Inferior parietal cortex (tissue), 1 donor: ENCODE results near the gene LMCD1.

ENCODE experiments used
- DNase-seq: peaks from one replicate; pipeline ENCODE4 v3.0.0-alpha.2; 2016; ENCODE audit errors: extremely low spot score

LMCD1 gene

GRCh38 chr3:8536096-8537056 lies 34.8 kb downstream of the LMCD1 start:
- no peak for DNase-seq

- no peak for DNase-seq
These were observed 35.8 kb downstream of the LMCD1 start for GRCh38 chr3:8537440-8537839.

- DNase-seq: no peak
These were observed 36.6 kb downstream of the LMCD1 start for GRCh38 chr3:8538223-8538622.

- no peak for DNase-seq
These were observed 37.3 kb downstream of the LMCD1 start for GRCh38 chr3:8538913-8539312.

GRCh38 chr3:8539419-8539818 lies 37.8 kb downstream of the LMCD1 start:
- DNase-seq: no peak

- DNase-seq: no peak
These were observed 38.8 kb downstream of the LMCD1 start for GRCh38 chr3:8540456-8540855.

GRCh38 chr3:8541486-8541885 lies 39.9 kb downstream of the LMCD1 start:
- no peak for DNase-seq

- no peak for DNase-seq
These were observed 40.8 kb downstream of the LMCD1 start for GRCh38 chr3:8542190-8543135.

GRCh38 chr3:8546609-8547008 lies 45.0 kb downstream of the LMCD1 start:
- DNase-seq: no peak

- no peak for DNase-seq
These were observed 47.1 kb downstream of the LMCD1 start for GRCh38 chr3:8548502-8549275.

- no peak for DNase-seq
These were observed 47.7 kb downstream of the LMCD1 start for GRCh38 chr3:8549354-8549753.

GRCh38 chr3:8550611-8551010 lies 49.0 kb downstream of the LMCD1 start:
- no peak for DNase-seq

GRCh38 chr3:8552223-8552762 lies 50.7 kb downstream of the LMCD1 start:
- DNase-seq: no peak

GRCh38 chr3:8553405-8553804 lies 51.8 kb downstream of the LMCD1 start:
- DNase-seq: no peak

- no peak for DNase-seq
These were observed 53.1 kb downstream of the LMCD1 start for GRCh38 chr3:8554696-8555095.

GRCh38 chr3:8555113-8555661 lies 53.6 kb downstream of the LMCD1 start:
- DNase-seq: no peak

GRCh38 chr3:8555725-8556472 lies 54.3 kb downstream of the LMCD1 start:
- no peak for DNase-seq

- no peak for DNase-seq
These were observed 54.8 kb downstream of the LMCD1 start for GRCh38 chr3:8556473-8556869.

GRCh38 chr3:8557298-8557697 lies 55.7 kb downstream of the LMCD1 start:
- no peak for DNase-seq

- DNase-seq: no peak
These were observed 57.0 kb downstream of the LMCD1 start for GRCh38 chr3:8558645-8559044.
